Measurements from ENCODE around the gene TRAFD1. TPM values are rescaled to one million over a fixed set of nuclear protein-coding genes. Genes with fewer than 3 reads are reported as not detected.

The TRAFD1 gene
- total RNA-seq, 1 experiment from 2014 or later, result 52.1 TPM

GRCh38 chr12:112166051-112167015 is 41.0 kb downstream of the TRAFD1 start:
- Histone ChIP-seq H3K9me2 (replicated peaks; ENCODE audit: insufficient read depth, low read length) (no peaks in the 10 kb centered on the region), H3K9me3 (ENCODE audit: low read length) (no peaks in the 10 kb centered on the region), H3K27ac (ENCODE audit: low read length) (no peak overlapping the region), H3K4me2 (ENCODE audit: low read depth, low read length, poor library complexity, severe bottlenecking) (no peak overlapping the region), H3K4me3 (ENCODE audit: low read length) (no peak overlapping the region), H3K79me2 (ENCODE audit: low read length) (no peaks in the 10 kb centered on the region), H3K9ac (ENCODE audit: low read length) (no peak overlapping the region), H2AFZ (ENCODE audit: low read length) (no peak overlapping the region), H3K36me3 (ENCODE audit: insufficient read depth, low read length) (no peaks in the 10 kb centered on the region), H4K20me1 (ENCODE audit: insufficient read depth, low read depth, low read length) (no peaks in the 10 kb centered on the region), H3K4me1 (ENCODE audit: low read length) (no peaks in the 10 kb centered on the region), H3K27me3 (ENCODE audit: low read length) (no peaks in the 10 kb centered on the region)
- DNase-seq, result no peak

- Histone ChIP-seq H3K4me1 (ENCODE audit: low read length) (no peaks in the 10 kb centered on the region), H3K9ac (ENCODE audit: low read length) (no peak overlapping the region), H4K20me1 (ENCODE audit: insufficient read depth, low read depth, low read length) (no peaks in the 10 kb centered on the region), H3K27me3 (ENCODE audit: low read length) (no peaks in the 10 kb centered on the region), H3K27ac (ENCODE audit: low read length) (no peak overlapping the region), H3K4me2 (ENCODE audit: low read depth, low read length, poor library complexity, severe bottlenecking) (no peak overlapping the region), H3K4me3 (ENCODE audit: low read length) (no peak overlapping the region), H2AFZ (ENCODE audit: low read length) (no peak overlapping the region), H3K9me3 (ENCODE audit: low read length) (no peaks in the 10 kb centered on the region), H3K36me3 (ENCODE audit: insufficient read depth, low read length) (no peaks in the 10 kb centered on the region), H3K9me2 (replicated peaks; ENCODE audit: insufficient read depth, low read length) (no peaks in the 10 kb centered on the region), H3K79me2 (ENCODE audit: low read length) (no peaks in the 10 kb centered on the region)
- no peak for DNase-seq
These were observed 41.7 kb downstream of the TRAFD1 start for GRCh38 chr12:112167031-112167461.

- Histone ChIP-seq H3K4me3 (ENCODE audit: low read length) (no peak overlapping the region), H2AFZ (ENCODE audit: low read length) (no peak overlapping the region), H3K9ac (ENCODE audit: low read length) (no peak overlapping the region), H3K9me3 (ENCODE audit: low read length) (no peaks in the 10 kb centered on the region), H3K4me1 (ENCODE audit: low read length) (no peaks in the 10 kb centered on the region), H3K27ac (ENCODE audit: low read length) (no peak overlapping the region), H3K36me3 (ENCODE audit: insufficient read depth, low read length) (no peaks in the 10 kb centered on the region), H4K20me1 (ENCODE audit: insufficient read depth, low read depth, low read length) (no peaks in the 10 kb centered on the region), H3K79me2 (ENCODE audit: low read length) (no peaks in the 10 kb centered on the region), H3K9me2 (replicated peaks; ENCODE audit: insufficient read depth, low read length) (no peaks in the 10 kb centered on the region), H3K4me2 (ENCODE audit: low read depth, low read length, poor library complexity, severe bottlenecking) (no peak overlapping the region), H3K27me3 (ENCODE audit: low read length) (no peaks in the 10 kb centered on the region)
- DNase-seq, result no peak
These were observed 42.6 kb downstream of the TRAFD1 start for GRCh38 chr12:112167718-112168525.

GRCh38 chr12:112168561-112168971 is 43.2 kb downstream of the TRAFD1 start:
- Histone ChIP-seq H3K79me2 (ENCODE audit: low read length) (no peaks in the 10 kb centered on the region), H3K9me3 (ENCODE audit: low read length) (no peaks in the 10 kb centered on the region), H3K36me3 (ENCODE audit: insufficient read depth, low read length) (no peaks in the 10 kb centered on the region), H3K9me2 (replicated peaks; ENCODE audit: insufficient read depth, low read length) (no peaks in the 10 kb centered on the region), H2AFZ (ENCODE audit: low read length) (no peak overlapping the region), H3K4me1 (ENCODE audit: low read length) (no peaks in the 10 kb centered on the region), H3K27ac (ENCODE audit: low read length) (no peak overlapping the region), H3K4me2 (ENCODE audit: low read depth, low read length, poor library complexity, severe bottlenecking) (no peak overlapping the region), H4K20me1 (ENCODE audit: insufficient read depth, low read depth, low read length) (no peaks in the 10 kb centered on the region), H3K4me3 (ENCODE audit: low read length) (no peak overlapping the region), H3K27me3 (ENCODE audit: low read length) (no peaks in the 10 kb centered on the region), H3K9ac (ENCODE audit: low read length) (no peak overlapping the region)
- DNase-seq, result no peak

- H4K20me1 ChIP-seq (ENCODE audit: insufficient read depth, low read depth, low read length), result no peaks in the 10 kb centered on the region
- H3K4me1 ChIP-seq (ENCODE audit: low read length), result no peaks in the 10 kb centered on the region
- no peak overlapping the region for H3K9ac ChIP-seq (ENCODE audit: low read length)
- H3K9me3 ChIP-seq (ENCODE audit: low read length), result no peaks in the 10 kb centered on the region
- no peak overlapping the region for H3K27ac ChIP-seq (ENCODE audit: low read length)
- H3K36me3 ChIP-seq (ENCODE audit: insufficient read depth, low read length), result no peaks in the 10 kb centered on the region
- no peaks in the 10 kb centered on the region for H3K9me2 ChIP-seq (replicated peaks; ENCODE audit: insufficient read depth, low read length)
- H3K79me2 ChIP-seq (ENCODE audit: low read length), result no peaks in the 10 kb centered on the region
- no peak for DNase-seq
- H3K27me3 ChIP-seq (ENCODE audit: low read length), result no peaks in the 10 kb centered on the region
- no peak overlapping the region for H3K4me3 ChIP-seq (ENCODE audit: low read length)
- no peak overlapping the region for H2AFZ ChIP-seq (ENCODE audit: low read length)
- no peak overlapping the region for H3K4me2 ChIP-seq (ENCODE audit: low read depth, low read length, poor library complexity, severe bottlenecking)
These were observed 44.0 kb downstream of the TRAFD1 start for GRCh38 chr12:112169161-112169872.

- no peak overlapping the region for H3K4me3 ChIP-seq (ENCODE audit: low read length)
- H3K4me1 ChIP-seq (ENCODE audit: low read length), result no peaks in the 10 kb centered on the region
- no peak for DNase-seq
- no peaks in the 10 kb centered on the region for H4K20me1 ChIP-seq (ENCODE audit: insufficient read depth, low read depth, low read length)
- H3K27me3 ChIP-seq (ENCODE audit: low read length), result no peaks in the 10 kb centered on the region
- peaks cover 2% of the 10 kb centered on the region; the same call in 1 of the 2 replicates for H3K36me3 ChIP-seq (ENCODE audit: insufficient read depth, low read length)
- H3K9ac ChIP-seq (ENCODE audit: low read length), result no peak overlapping the region
- no peak overlapping the region for H3K4me2 ChIP-seq (ENCODE audit: low read depth, low read length, poor library complexity, severe bottlenecking)
- H3K9me2 ChIP-seq (replicated peaks; ENCODE audit: insufficient read depth, low read length), result no peaks in the 10 kb centered on the region
- H3K27ac ChIP-seq (ENCODE audit: low read length), result no peak overlapping the region
- H2AFZ ChIP-seq (ENCODE audit: low read length), result no peak overlapping the region
- H3K9me3 ChIP-seq (ENCODE audit: low read length), result no peaks in the 10 kb centered on the region
- no peaks in the 10 kb centered on the region for H3K79me2 ChIP-seq (ENCODE audit: low read length)
These were observed 44.6 kb downstream of the TRAFD1 start for GRCh38 chr12:112169966-112170365.

- H2AFZ ChIP-seq (ENCODE audit: low read length), result no peak overlapping the region
- H3K9ac ChIP-seq (ENCODE audit: low read length), result no peak overlapping the region
- no peaks in the 10 kb centered on the region for H3K9me3 ChIP-seq (ENCODE audit: low read length)
- no peak overlapping the region for H3K4me3 ChIP-seq (ENCODE audit: low read length)
- no peaks in the 10 kb centered on the region for H4K20me1 ChIP-seq (ENCODE audit: insufficient read depth, low read depth, low read length)
- H3K27ac ChIP-seq (ENCODE audit: low read length), result no peak overlapping the region
- no peaks in the 10 kb centered on the region for H3K79me2 ChIP-seq (ENCODE audit: low read length)
- no peaks in the 10 kb centered on the region for H3K9me2 ChIP-seq (replicated peaks; ENCODE audit: insufficient read depth, low read length)
- H3K4me2 ChIP-seq (ENCODE audit: low read depth, low read length, poor library complexity, severe bottlenecking), result no peak overlapping the region
- no peaks in the 10 kb centered on the region for H3K4me1 ChIP-seq (ENCODE audit: low read length)
- DNase-seq, result peak; percentile 76
- H3K36me3 ChIP-seq (ENCODE audit: insufficient read depth, low read length), result peaks cover 4% of the 10 kb centered on the region; the same call in 1 of the 2 replicates
- H3K27me3 ChIP-seq (ENCODE audit: low read length), result no peaks in the 10 kb centered on the region
These were observed 45.0 kb downstream of the TRAFD1 start for GRCh38 chr12:112170376-112170775.

Data from Karpas-422 (cell line).